Smooth muscle cell (in vitro differentiated cells): ENCODE data around the gene DGLUCY. TPM values are rescaled to one million over a fixed set of nuclear protein-coding genes. Genes with fewer than 3 reads are reported as not detected.

Source experiments
- DNase-seq: peaks from one replicate; lab custom pipeline; 2025; ENCODE audit not compliant: unreplicated experiment; lab: John Stamatoyannopoulos, UW
- H2AFZ ChIP-seq: fragments of 200-600 bp; sonication (generic); 2 replicates; pipeline ENCODE4 v1.6.0; 2016; ENCODE audit warnings: antibody characterized with exemption, low read depth, mild to moderate bottlenecking
- H3F3A ChIP-seq: fragments of 200-600 bp; sonication (generic); 2 replicates; pipeline ENCODE4 v1.6.0; 2017; ENCODE audit warnings: antibody characterized with exemption, low read depth
- H3K27ac ChIP-seq: fragments of 200-600 bp; sonication (generic); 2 replicates; pipeline ENCODE4 v1.5.1; 2016; ENCODE audit warnings: low read depth, mild to moderate bottlenecking
- H3K27me3 ChIP-seq: fragments of 200-600 bp; sonication (generic); 2 replicates; pipeline ENCODE4 v1.6.1; 2016; ENCODE audit warnings: low read depth, mild to moderate bottlenecking
- H3K36me3 ChIP-seq: fragments of 200-600 bp; sonication (generic); 2 replicates; pipeline ENCODE4 v1.5.1; 2016; ENCODE audit warnings: low read depth
- H3K4me1 ChIP-seq: fragments of 200-600 bp; sonication (generic); 2 replicates; pipeline ENCODE4 v1.5.1; 2016; ENCODE audit warnings: low read depth
- H3K4me2 ChIP-seq: fragments of 200-600 bp; sonication (generic); 2 replicates; pipeline ENCODE4 v1.6.0; 2016; ENCODE audit warnings: mild to moderate bottlenecking
- H3K4me3 ChIP-seq: fragments of 200-600 bp; sonication (generic); 2 replicates; pipeline ENCODE4 v1.5.1; 2016; ENCODE audit warnings: mild to moderate bottlenecking
- H3K79me2 ChIP-seq: fragments of 200-600 bp; sonication (generic); 2 replicates; pipeline ENCODE4 v1.6.0; 2016; ENCODE audit warnings: low read depth, mild to moderate bottlenecking
- H3K9ac ChIP-seq: fragments of 200-600 bp; sonication (generic); 2 replicates; pipeline ENCODE4 v1.6.0; 2016; ENCODE audit warnings: low read depth
- H3K9me3 ChIP-seq: fragments of 200-600 bp; sonication (generic); replicated peaks from 2 replicates; pipeline ENCODE4 v1.5.1; 2016; ENCODE audit warnings: low read depth
- H4K20me1 ChIP-seq: fragments of 200-600 bp; sonication (generic); 2 replicates; pipeline ENCODE4 v1.6.0; 2016; ENCODE audit warnings: low read depth
- WGBS: methylation state at CpG from one replicate; pipeline ENCODE4 v1.1.7; 2016; ENCODE audit warnings: low lambda C conversion rate; 5-methylcytosine and 5-hydroxymethylcytosine counted together
- polyA plus RNA-seq: library from polyadenylated mRNA; unstranded; fragments of >200 nt; fragmentation: Nextera tagmentation; extraction: Ambion mirVana; gene quantifications from 2 replicates; pipeline ENCODE4 v1.2.1, GENCODE V29; 2016
- total RNA-seq: library from RNA; depleted of rRNA; stranded (reverse); fragments of >200 nt; gene quantifications from 2 replicates; pipeline ENCODE4 v1.2.3, GENCODE V29; 2014
- TF ChIP-seq, protein P1 (sequence below): fragments of 200-600 bp; sonication (generic); IDR thresholded peaks from 2 replicates; pipeline ENCODE4 v1.5.1; 2017; ENCODE audit warnings: borderline replicate concordance, mild to moderate bottlenecking, antibody characterized with exemption; ENCODE audit not compliant: insufficient read depth, poor library complexity, severe bottlenecking

DGLUCY gene
- total and polyA plus RNA-seq, 2 experiments from 2014 or later: 9.7 to 11.3 TPM

DNA sequence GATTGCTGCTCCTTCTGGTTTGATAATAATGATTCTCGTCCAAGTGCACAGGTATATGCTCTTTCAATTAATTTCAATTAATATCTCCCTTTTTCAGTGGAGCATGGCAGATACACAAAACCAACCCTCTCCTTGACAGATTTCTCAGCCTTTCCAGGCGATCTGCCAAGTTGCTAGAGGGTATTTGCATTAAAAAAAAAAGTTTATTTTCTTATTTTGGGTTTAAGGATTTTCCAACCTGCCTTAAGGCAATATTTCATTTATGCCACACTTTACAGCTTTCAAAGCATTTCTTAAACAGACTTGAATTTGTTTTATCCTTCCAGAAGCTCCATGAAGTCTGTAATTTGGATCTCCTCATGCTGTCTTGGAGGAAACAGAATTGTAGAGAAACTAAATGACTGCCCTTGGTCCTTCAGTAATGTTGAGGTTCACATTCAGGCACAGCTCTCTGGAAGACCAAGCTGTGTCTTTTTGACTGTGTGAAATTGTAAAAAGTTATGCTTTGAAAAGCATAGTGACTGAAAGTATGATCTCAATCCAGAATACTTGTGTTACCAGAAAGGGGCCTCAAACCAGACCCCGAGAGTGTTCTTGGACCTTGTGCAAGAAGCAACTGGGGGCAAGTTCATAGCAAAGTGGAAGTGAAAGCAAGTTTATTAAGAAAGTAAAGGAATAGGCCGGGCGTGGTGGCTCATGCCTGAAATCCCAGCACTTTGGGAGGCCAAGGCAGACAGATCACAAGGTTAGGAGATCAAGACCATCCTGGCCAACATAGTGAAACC lies 2.3 kb downstream of the DGLUCY start:
- no peaks in the 10 kb centered on the region for H4K20me1 ChIP-seq
- H3K27ac ChIP-seq: no peak overlapping the region
- H3K79me2 ChIP-seq: no peaks in the 10 kb centered on the region
- no peak overlapping the region for H3K4me2 ChIP-seq
- no peaks in the 10 kb centered on the region for H3K9me3 ChIP-seq
- no peak for DNase-seq
- peaks cover 14% of the 10 kb centered on the region for H3K4me1 ChIP-seq
- 93% methylated on average over 5 of the region's 5 CpGs for WGBS
- no peaks in the 10 kb centered on the region for H3F3A ChIP-seq
- no peak overlapping the region for H3K4me3 ChIP-seq
- no peaks in the 10 kb centered on the region for H3K36me3 ChIP-seq
- H3K27me3 ChIP-seq: no peaks in the 10 kb centered on the region
- H3K9ac ChIP-seq: no peak overlapping the region
- no peak overlapping the region for H2AFZ ChIP-seq
- TF ChIP-seq, protein P1, sequence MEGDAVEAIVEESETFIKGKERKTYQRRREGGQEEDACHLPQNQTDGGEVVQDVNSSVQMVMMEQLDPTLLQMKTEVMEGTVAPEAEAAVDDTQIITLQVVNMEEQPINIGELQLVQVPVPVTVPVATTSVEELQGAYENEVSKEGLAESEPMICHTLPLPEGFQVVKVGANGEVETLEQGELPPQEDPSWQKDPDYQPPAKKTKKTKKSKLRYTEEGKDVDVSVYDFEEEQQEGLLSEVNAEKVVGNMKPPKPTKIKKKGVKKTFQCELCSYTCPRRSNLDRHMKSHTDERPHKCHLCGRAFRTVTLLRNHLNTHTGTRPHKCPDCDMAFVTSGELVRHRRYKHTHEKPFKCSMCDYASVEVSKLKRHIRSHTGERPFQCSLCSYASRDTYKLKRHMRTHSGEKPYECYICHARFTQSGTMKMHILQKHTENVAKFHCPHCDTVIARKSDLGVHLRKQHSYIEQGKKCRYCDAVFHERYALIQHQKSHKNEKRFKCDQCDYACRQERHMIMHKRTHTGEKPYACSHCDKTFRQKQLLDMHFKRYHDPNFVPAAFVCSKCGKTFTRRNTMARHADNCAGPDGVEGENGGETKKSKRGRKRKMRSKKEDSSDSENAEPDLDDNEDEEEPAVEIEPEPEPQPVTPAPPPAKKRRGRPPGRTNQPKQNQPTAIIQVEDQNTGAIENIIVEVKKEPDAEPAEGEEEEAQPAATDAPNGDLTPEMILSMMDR: no peak

DNA sequence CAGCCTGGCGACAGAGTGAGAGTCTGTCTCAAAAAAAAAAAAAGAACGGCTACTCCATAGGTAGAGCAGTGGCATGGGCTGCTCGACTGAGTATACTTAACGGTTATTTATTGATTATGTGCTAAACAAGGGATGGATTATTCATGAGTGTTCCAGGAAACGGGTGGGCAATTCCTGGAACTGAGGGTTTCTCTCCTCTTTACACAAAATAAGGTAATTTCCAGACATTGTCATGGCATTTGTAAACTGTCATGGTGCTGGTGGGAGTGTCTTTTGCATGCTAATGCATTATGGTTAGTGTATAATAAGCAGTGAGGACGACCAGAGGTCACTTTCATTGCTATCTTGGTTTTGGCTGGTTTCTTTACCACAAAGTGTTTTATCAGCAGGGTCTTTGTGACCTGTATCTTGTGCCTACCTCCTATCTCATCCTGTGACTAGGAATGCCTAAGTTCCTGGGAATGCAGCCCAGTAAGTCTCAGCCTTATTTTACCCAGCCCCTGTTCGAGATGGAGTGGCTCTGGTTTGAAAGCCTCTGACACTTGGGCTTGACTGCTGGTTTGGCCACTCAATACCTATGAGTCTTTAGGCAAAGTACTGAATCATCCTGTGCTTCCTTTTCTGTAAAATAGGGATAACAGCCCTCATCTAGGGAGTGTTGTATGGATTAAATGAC lies 3.2 kb downstream of the DGLUCY start:
- Histone ChIP-seq H3K4me1 (peaks cover 14% of the 10 kb centered on the region), H3F3A (no peaks in the 10 kb centered on the region), H3K4me3 (no peak overlapping the region), H2AFZ (no peak overlapping the region), H3K36me3 (no peaks in the 10 kb centered on the region), H3K27me3 (no peaks in the 10 kb centered on the region), H3K79me2 (no peaks in the 10 kb centered on the region), H3K9me3 (no peaks in the 10 kb centered on the region), H4K20me1 (no peaks in the 10 kb centered on the region), H3K4me2 (no peak overlapping the region), H3K27ac (no peak overlapping the region), H3K9ac (no peak overlapping the region)
- no peak for DNase-seq
- 78% methylated on average over 7 of the region's 7 CpGs for WGBS
- TF ChIP-seq, protein P1: no peak

DNA sequence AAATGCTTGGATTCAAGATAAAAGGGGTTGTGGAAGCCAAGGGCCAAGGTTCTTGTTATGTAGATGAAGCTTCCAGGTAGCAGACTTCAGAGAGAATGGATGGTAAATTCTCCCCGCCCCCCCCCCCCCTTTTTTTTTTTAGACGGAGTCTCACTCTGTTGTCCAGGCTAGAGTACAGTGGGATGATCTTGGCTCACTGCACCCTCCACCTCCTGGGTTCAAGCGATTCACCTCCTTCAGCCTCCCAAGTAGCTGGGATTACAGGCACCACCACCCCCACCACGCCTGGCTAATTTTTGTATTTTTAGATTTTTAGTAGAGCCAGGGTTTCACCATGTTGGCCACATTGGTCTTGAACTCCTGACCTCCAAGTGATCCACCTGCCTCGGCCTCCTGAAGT lies 4.1 kb downstream of the DGLUCY start:
- H3K4me2 ChIP-seq: no peak overlapping the region
- H3K27me3 ChIP-seq: no peaks in the 10 kb centered on the region
- no peak overlapping the region for H3K9ac ChIP-seq
- 73% methylated on average over 5 of the region's 5 CpGs for WGBS
- no peak overlapping the region for H3K27ac ChIP-seq
- DNase-seq: no peak
- no peaks in the 10 kb centered on the region for H3F3A ChIP-seq
- no peak overlapping the region for H2AFZ ChIP-seq
- TF ChIP-seq, protein P1: no peak
- H3K4me1 ChIP-seq: peaks cover 14% of the 10 kb centered on the region
- no peaks in the 10 kb centered on the region for H3K9me3 ChIP-seq
- no peaks in the 10 kb centered on the region for H3K79me2 ChIP-seq
- H3K36me3 ChIP-seq: no peaks in the 10 kb centered on the region
- H3K4me3 ChIP-seq: no peak overlapping the region
- H4K20me1 ChIP-seq: no peaks in the 10 kb centered on the region
